GM23338 (cell line): ENCODE results near the gene TSPAN5. TPM values are rescaled to one million over a fixed set of nuclear protein-coding genes. Genes with fewer than 3 reads are reported as not detected.

Experiments used
- ATAC-seq: fragments of 200-7000 bp; cut with Tn5 transposase; 3 replicates; pipeline ENCODE4 v1.9.1; 2020
- DNase-seq: peaks from one replicate; pipeline ENCODE4 v3.0.0-alpha.2; 2015; ENCODE audit warnings: low spot score
- H2AFZ ChIP-seq: fragments of 200-600 bp; sonication (generic); 2 replicates; pipeline ENCODE4 v1.8.0; 2016; ENCODE audit warnings: antibody characterized with exemption, mild to moderate bottlenecking, moderate library complexity
- H3F3A ChIP-seq: fragments of 200-600 bp; sonication (generic); replicated peaks from 2 replicates; pipeline ENCODE4 v1.8.0; 2017; ENCODE audit warnings: antibody characterized with exemption, mixed run types, low read depth
- H3K27ac ChIP-seq: fragments of 200-600 bp; sonication (generic); 2 replicates; pipeline ENCODE4 v1.6.1; 2016; ENCODE audit warnings: low read depth
- H3K27me3 ChIP-seq: fragments of 200-600 bp; sonication (generic); 2 replicates; pipeline ENCODE4 v1.8.0; 2016; ENCODE audit warnings: mild to moderate bottlenecking, mixed run types, moderate library complexity; ENCODE audit not compliant: insufficient read depth
- H3K36me3 ChIP-seq: fragments of 200-600 bp; sonication (generic); 2 replicates; pipeline ENCODE4 v1.8.0; 2016; ENCODE audit warnings: mild to moderate bottlenecking; ENCODE audit not compliant: insufficient read depth
- H3K4me1 ChIP-seq: fragments of 200-600 bp; sonication (generic); 2 replicates; pipeline ENCODE4 v1.8.0; 2016; ENCODE audit warnings: mild to moderate bottlenecking, moderate library complexity; ENCODE audit not compliant: insufficient read depth
- H3K4me2 ChIP-seq: fragments of 200-600 bp; sonication (generic); 2 replicates; pipeline ENCODE4 v1.7.1; 2017; ENCODE audit warnings: mixed run types
- H3K4me3 ChIP-seq: fragments of 200-600 bp; sonication (generic); 2 replicates; pipeline ENCODE4 v1.6.1; 2016; ENCODE audit warnings: mixed run types
- H3K79me2 ChIP-seq: fragments of 200-600 bp; sonication (generic); replicated peaks from 2 replicates; pipeline ENCODE4 v1.8.0; 2017; ENCODE audit warnings: mild to moderate bottlenecking; ENCODE audit not compliant: insufficient read depth
- H3K9me2 ChIP-seq: fragments of 200-600 bp; sonication (generic); 2 replicates; pipeline ENCODE4 v1.8.0; 2017; ENCODE audit not compliant: insufficient read depth
- H4K20me1 ChIP-seq: fragments of 200-600 bp; sonication (generic); replicated peaks from 2 replicates; pipeline ENCODE4 v1.8.0; 2017; ENCODE audit warnings: mild to moderate bottlenecking; ENCODE audit not compliant: insufficient read depth
- H3K27ac Mint-ChIP-seq: 2 replicates; pipeline ENCODE4 v1.8.0; 2020; ENCODE audit warnings: inconsistent platforms, mild to moderate bottlenecking, moderate library complexity, mixed read lengths
- H3K27me3 Mint-ChIP-seq: 3 replicates; pipeline ENCODE4 v1.8.0; 2022; ENCODE audit warnings: low read depth, mild to moderate bottlenecking, moderate library complexity, mixed read lengths, inconsistent platforms; ENCODE audit not compliant: insufficient read depth, poor library complexity
- H3K36me3 Mint-ChIP-seq: 3 replicates; pipeline ENCODE4 v1.8.0; 2021; ENCODE audit warnings: low read depth, mild to moderate bottlenecking, inconsistent platforms, moderate library complexity, mixed read lengths
- H3K4me1 Mint-ChIP-seq: 3 replicates; pipeline ENCODE4 v1.8.0; 2020; ENCODE audit warnings: mild to moderate bottlenecking, inconsistent platforms, mixed read lengths
- H3K4me3 Mint-ChIP-seq: 3 replicates; pipeline ENCODE4 v1.8.0; 2021; ENCODE audit warnings: moderate library complexity, mild to moderate bottlenecking, inconsistent platforms, mixed read lengths
- H3K9me3 Mint-ChIP-seq: 3 replicates; pipeline ENCODE4 v1.8.0; 2020; ENCODE audit warnings: moderate library complexity, mild to moderate bottlenecking, inconsistent platforms, mixed read lengths
- CREB1 ChIP-seq: fragments of 250-450 bp; sonication (Bioruptor Pico); IDR thresholded peaks from 2 replicates; pipeline ENCODE4 v1.5.0; 2020; ENCODE audit warnings: low read depth, mild to moderate bottlenecking, moderate library complexity
- EZH2 ChIP-seq: fragments of 200-600 bp; sonication (generic); IDR thresholded peaks from one replicate; pipeline ENCODE4 v1.8.0; 2017; ENCODE audit warnings: antibody characterized with exemption, mild to moderate bottlenecking, low read depth; ENCODE audit not compliant: unreplicated experiment
- JUNB ChIP-seq: IDR thresholded peaks from one replicate; pipeline ENCODE4 v1.6.1; 2016; ENCODE audit warnings: antibody characterized with exemption; ENCODE audit not compliant: unreplicated experiment
- ZNF331 ChIP-seq: fragments of 250-450 bp; sonication (Bioruptor Pico); IDR thresholded peaks from 2 replicates; pipeline ENCODE4 v1.5.0; 2020; ENCODE audit warnings: low read depth, mild to moderate bottlenecking, moderate library complexity
- polyA plus RNA-seq: library from polyadenylated mRNA; unstranded; fragments of >200 nt; fragmentation: Nextera tagmentation; extraction: Ambion mirVana; gene quantifications from 2 replicates; pipeline ENCODE4 v1.2.1, GENCODE V29; 2016
- total RNA-seq: library from RNA; depleted of rRNA; stranded (reverse); fragments of >200 nt; shearing (Covaris generic); gene quantifications from 2 replicates; pipeline ENCODE4 v1.2.3, GENCODE V29; 2014
- TF ChIP-seq, protein P1 (sequence below): IDR thresholded peaks from one replicate; pipeline ENCODE4 v1.6.1; 2018; ENCODE audit warnings: antibody characterized with exemption; ENCODE audit not compliant: unreplicated experiment
- TF ChIP-seq, protein P2 (sequence below), 2 experiments: fragments of 200-600 bp in 1 of 2; sonication (generic) in 1 of 2; conservative IDR thresholded peaks; 2 replicates each; pipeline versions ENCODE4 v1.5.1 to v1.6.1; 2016 to 2017; ENCODE audit warnings: antibody characterized with exemption in 2 of 2, low read depth in 2 of 2, mild to moderate bottlenecking in 2 of 2, moderate library complexity in 1 of 2
- TF ChIP-seq, protein P3 (sequence below): IDR thresholded peaks from 2 replicates; pipeline ENCODE4 v1.6.1; 2016; ENCODE audit warnings: antibody characterized with exemption
- TF ChIP-seq, protein P4 (sequence below): fragments of 250-450 bp; sonication (Bioruptor Pico); IDR thresholded peaks from 2 replicates; pipeline ENCODE4 v1.5.0; 2020; ENCODE audit warnings: mild to moderate bottlenecking, moderate library complexity

Gene TSPAN5
- total and polyA plus RNA-seq, 2 experiments from 2014 or later = 18.6 to 21.5 TPM

DNA sequence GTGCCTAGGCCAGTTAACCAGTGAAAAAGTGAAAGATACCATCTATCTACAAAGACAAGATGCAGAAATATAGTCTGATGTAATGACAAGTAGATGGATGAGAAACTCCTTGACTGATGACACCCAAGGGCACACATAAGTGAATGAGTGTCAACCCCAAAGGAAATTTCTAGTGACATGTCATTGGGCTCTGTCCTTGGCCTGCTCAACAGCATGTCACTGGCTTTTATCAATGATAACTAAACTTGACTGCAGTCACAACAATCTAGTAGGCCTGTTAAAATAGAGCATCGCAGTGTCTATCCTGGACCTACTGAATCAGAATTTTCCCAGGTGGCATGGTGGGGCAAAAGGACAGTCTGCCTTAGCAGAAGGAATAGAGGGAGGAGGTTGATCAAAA lies 155.8 kb downstream of the TSPAN5 start (continued):
- TF ChIP-seq, protein P1, sequence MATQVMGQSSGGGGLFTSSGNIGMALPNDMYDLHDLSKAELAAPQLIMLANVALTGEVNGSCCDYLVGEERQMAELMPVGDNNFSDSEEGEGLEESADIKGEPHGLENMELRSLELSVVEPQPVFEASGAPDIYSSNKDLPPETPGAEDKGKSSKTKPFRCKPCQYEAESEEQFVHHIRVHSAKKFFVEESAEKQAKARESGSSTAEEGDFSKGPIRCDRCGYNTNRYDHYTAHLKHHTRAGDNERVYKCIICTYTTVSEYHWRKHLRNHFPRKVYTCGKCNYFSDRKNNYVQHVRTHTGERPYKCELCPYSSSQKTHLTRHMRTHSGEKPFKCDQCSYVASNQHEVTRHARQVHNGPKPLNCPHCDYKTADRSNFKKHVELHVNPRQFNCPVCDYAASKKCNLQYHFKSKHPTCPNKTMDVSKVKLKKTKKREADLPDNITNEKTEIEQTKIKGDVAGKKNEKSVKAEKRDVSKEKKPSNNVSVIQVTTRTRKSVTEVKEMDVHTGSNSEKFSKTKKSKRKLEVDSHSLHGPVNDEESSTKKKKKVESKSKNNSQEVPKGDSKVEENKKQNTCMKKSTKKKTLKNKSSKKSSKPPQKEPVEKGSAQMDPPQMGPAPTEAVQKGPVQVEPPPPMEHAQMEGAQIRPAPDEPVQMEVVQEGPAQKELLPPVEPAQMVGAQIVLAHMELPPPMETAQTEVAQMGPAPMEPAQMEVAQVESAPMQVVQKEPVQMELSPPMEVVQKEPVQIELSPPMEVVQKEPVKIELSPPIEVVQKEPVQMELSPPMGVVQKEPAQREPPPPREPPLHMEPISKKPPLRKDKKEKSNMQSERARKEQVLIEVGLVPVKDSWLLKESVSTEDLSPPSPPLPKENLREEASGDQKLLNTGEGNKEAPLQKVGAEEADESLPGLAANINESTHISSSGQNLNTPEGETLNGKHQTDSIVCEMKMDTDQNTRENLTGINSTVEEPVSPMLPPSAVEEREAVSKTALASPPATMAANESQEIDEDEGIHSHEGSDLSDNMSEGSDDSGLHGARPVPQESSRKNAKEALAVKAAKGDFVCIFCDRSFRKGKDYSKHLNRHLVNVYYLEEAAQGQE = no peak
- TF ChIP-seq JUNB (no peak), EZH2 (no peak), ZNF331 (CRISPR knock-in tag) (no peak), CREB1 (CRISPR knock-in tag) (no peak)
- TF ChIP-seq, protein P2, sequence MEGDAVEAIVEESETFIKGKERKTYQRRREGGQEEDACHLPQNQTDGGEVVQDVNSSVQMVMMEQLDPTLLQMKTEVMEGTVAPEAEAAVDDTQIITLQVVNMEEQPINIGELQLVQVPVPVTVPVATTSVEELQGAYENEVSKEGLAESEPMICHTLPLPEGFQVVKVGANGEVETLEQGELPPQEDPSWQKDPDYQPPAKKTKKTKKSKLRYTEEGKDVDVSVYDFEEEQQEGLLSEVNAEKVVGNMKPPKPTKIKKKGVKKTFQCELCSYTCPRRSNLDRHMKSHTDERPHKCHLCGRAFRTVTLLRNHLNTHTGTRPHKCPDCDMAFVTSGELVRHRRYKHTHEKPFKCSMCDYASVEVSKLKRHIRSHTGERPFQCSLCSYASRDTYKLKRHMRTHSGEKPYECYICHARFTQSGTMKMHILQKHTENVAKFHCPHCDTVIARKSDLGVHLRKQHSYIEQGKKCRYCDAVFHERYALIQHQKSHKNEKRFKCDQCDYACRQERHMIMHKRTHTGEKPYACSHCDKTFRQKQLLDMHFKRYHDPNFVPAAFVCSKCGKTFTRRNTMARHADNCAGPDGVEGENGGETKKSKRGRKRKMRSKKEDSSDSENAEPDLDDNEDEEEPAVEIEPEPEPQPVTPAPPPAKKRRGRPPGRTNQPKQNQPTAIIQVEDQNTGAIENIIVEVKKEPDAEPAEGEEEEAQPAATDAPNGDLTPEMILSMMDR (conservative IDR thresholded peaks at IDR 0.05; ENCODE audit: low read depth in 2 of 2) = no peak

DNA sequence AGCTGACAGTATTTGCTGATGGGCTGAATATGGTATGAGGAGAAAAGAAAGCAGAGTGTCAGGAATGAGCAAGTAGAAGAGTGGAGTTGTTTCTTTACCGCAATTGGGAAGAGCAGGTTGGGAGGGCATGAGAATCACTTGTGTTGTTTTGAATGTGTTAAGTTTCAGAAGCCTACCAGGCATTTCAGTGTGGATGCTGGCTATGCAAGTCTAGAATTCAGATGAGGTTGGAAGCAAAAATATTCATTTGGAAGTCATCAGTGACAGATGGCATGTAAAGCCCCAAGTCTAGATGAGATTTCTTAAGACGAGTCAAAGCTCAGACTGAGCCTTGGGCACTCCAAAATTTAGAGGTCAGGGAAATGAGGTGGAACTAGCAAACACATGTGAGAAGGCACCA lies 156.4 kb downstream of the TSPAN5 start:
- Mint-ChIP-seq H3K36me3 (peaks cover 12% of the 10 kb centered on the region), H3K9me3 (no peaks in the 10 kb centered on the region; the same call in 2 of the 3 replicates), H3K4me3 (no peak overlapping the region), H3K27ac (no peak overlapping the region), H3K27me3 (peaks cover 12% of the 10 kb centered on the region), H3K4me1 (peaks cover 18% of the 10 kb centered on the region)
- H3F3A ChIP-seq = no peaks in the 10 kb centered on the region
- H4K20me1 ChIP-seq = no peaks in the 10 kb centered on the region
- peaks cover 10% of the 10 kb centered on the region for H3K4me1 ChIP-seq
- DNase-seq (no peak), ATAC-seq (no peak)
- H3K79me2 ChIP-seq = no peaks in the 10 kb centered on the region
- H3K4me2 ChIP-seq = no peak overlapping the region
- no peak overlapping the region for H3K4me3 ChIP-seq
- H3K27ac ChIP-seq = no peak overlapping the region
- H3K36me3 ChIP-seq = no peaks in the 10 kb centered on the region
- H3K9me2 ChIP-seq = peaks cover 3% of the 10 kb centered on the region; the same call in 1 of the 2 replicates
- H2AFZ ChIP-seq = no peak overlapping the region
- H3K27me3 ChIP-seq = no peaks in the 10 kb centered on the region
- TF ChIP-seq, protein P3, sequence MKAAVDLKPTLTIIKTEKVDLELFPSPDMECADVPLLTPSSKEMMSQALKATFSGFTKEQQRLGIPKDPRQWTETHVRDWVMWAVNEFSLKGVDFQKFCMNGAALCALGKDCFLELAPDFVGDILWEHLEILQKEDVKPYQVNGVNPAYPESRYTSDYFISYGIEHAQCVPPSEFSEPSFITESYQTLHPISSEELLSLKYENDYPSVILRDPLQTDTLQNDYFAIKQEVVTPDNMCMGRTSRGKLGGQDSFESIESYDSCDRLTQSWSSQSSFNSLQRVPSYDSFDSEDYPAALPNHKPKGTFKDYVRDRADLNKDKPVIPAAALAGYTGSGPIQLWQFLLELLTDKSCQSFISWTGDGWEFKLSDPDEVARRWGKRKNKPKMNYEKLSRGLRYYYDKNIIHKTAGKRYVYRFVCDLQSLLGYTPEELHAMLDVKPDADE = no peak
- TF ChIP-seq, protein P2 (conservative IDR thresholded peaks at IDR 0.05; ENCODE audit: low read depth in 2 of 2) = no peak
- no peak for TF ChIP-seq EZH2
- TF ChIP-seq, protein P4, sequence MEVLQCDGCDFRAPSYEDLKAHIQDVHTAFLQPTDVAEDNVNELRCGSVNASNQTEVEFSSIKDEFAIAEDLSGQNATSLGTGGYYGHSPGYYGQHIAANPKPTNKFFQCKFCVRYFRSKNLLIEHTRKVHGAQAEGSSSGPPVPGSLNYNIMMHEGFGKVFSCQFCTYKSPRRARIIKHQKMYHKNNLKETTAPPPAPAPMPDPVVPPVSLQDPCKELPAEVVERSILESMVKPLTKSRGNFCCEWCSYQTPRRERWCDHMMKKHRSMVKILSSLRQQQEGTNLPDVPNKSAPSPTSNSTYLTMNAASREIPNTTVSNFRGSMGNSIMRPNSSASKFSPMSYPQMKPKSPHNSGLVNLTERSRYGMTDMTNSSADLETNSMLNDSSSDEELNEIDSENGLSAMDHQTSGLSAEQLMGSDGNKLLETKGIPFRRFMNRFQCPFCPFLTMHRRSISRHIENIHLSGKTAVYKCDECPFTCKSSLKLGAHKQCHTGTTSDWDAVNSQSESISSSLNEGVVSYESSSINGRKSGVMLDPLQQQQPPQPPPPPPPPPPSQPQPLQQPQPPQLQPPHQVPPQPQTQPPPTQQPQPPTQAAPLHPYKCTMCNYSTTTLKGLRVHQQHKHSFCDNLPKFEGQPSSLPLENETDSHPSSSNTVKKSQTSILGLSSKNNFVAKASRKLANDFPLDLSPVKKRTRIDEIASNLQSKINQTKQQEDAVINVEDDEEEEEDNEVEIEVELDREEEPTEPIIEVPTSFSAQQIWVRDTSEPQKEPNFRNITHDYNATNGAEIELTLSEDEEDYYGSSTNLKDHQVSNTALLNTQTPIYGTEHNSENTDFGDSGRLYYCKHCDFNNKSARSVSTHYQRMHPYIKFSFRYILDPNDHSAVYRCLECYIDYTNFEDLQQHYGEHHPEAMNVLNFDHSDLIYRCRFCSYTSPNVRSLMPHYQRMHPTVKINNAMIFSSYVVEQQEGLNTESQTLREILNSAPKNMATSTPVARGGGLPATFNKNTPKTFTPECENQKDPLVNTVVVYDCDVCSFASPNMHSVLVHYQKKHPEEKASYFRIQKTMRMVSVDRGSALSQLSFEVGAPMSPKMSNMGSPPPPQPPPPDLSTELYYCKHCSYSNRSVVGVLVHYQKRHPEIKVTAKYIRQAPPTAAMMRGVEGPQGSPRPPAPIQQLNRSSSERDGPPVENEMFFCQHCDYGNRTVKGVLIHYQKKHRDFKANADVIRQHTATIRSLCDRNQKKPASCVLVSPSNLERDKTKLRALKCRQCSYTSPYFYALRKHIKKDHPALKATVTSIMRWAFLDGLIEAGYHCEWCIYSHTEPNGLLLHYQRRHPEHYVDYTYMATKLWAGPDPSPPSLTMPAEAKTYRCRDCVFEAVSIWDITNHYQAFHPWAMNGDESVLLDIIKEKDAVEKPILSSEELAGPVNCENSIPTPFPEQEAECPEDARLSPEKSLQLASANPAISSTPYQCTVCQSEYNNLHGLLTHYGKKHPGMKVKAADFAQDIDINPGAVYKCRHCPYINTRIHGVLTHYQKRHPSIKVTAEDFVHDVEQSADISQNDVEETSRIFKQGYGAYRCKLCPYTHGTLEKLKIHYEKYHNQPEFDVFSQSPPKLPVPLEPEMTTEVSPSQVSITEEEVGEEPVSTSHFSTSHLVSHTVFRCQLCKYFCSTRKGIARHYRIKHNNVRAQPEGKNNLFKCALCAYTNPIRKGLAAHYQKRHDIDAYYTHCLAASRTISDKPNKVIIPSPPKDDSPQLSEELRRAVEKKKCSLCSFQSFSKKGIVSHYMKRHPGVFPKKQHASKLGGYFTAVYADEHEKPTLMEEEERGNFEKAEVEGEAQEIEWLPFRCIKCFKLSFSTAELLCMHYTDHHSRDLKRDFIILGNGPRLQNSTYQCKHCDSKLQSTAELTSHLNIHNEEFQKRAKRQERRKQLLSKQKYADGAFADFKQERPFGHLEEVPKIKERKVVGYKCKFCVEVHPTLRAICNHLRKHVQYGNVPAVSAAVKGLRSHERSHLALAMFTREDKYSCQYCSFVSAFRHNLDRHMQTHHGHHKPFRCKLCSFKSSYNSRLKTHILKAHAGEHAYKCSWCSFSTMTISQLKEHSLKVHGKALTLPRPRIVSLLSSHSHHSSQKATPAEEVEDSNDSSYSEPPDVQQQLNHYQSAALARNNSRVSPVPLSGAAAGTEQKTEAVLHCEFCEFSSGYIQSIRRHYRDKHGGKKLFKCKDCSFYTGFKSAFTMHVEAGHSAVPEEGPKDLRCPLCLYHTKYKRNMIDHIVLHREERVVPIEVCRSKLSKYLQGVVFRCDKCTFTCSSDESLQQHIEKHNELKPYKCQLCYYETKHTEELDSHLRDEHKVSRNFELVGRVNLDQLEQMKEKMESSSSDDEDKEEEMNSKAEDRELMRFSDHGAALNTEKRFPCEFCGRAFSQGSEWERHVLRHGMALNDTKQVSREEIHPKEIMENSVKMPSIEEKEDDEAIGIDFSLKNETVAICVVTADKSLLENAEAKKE = no peak
